Stimulated activated CD8-positive, alpha-beta memory T cell treated with anti-CD3 and anti-CD28 coated beads, Interleukin-15, amount 100 ng/mL, for 4 hours (primary cell): ENCODE data around the gene TMEM202.
"Not testable (repeated sequence)": the region's sequence is repeated elsewhere in the genome, so short reads cannot be mapped to it uniquely, and the experiment has no call there.

ENCODE experiments used
- DNase-seq, 2 donors: peaks; one replicate each; pipeline ENCODE4 v3.0.0-alpha.2; 2020; ENCODE audit warnings: low read depth in 2 of 2

Gene TMEM202

DNA sequence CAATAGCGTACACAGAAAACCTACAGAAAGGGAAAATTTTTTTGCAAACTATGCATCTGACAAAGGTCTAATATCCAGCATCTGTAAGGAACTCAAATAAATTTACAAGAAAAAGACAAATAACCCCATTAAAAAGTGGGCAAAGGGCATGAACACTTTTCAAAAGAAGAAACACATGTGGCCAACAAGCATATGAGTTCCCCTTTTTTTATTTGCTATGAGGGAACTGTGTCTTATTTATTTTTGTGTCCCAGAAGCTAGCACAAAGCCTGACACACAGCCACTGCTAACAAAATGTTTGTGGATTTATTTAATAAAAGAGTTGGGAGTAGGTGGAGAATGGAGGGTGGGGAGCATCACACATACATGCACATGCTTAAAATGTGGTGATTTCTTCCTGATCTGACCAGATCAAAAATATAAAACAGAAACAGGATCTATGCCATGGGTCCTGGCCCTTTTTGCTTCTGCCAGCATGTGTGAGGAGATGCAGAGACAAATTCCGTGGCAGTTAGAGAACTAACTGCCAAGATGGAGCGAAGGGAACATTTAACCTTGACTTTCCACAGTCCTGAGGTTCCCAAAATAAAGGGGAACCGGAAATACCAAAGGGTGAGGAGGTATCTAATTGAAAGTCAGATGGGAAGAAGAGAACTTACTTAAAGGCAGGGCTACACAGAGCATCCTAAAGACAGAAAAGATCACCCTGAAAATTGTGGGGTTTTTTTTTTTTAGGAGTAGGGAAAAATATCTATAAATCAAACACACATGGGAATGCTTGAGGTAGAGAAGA, at the start of gene TMEM202:
Gene TMEM202, plus strand, starts transcription at position 510 of the 793 bp plus-strand sequence. Its CDS starts 22 bp downstream, at position 532.
- no peak for DNase-seq

DNA sequence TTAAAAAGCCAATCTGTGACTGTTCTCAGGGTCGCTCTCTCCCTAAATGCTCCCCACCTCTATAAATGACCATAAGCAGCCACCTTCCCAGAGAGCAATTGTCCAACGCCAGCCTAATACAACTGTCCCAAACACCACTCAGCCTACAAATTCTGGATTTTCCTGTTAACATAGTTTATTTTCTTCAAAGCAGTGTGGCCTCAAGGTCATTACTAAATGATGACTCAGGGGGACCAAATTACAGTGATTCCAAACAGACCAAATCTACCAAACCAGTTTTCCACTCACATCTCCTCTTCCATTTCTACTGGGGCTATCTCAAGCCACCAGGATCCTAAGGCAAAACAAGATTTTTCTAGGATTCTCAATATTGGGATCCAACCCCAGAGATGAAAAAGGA, 44.8 kb upstream of the TMEM202 start:
- DNase-seq, result no peak

DNA sequence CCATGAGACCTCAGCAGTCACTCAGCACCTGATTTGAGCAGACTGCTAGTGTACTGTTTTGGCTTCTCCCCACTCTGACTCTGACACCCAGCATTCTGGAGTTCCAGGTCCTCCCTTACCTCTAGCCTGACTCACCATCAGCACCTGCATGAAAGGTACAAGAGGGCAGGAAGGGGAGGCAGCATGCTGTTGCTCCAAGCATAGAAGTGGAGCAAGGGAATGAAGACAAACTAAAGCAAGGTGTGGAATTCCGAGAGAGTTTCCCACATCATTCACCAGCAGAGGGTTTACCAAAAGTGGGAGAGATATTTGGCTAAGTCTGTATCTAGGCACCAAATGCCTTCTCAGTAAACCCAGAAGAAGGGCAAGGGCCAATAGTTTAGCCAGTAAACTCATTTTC, 43.6 kb upstream of the TMEM202 start:
- no peak for DNase-seq

- no peak for DNase-seq
These were observed 40.0 kb upstream of the TMEM202 start for GRCh38 chr15:72358121-72358520.

DNA sequence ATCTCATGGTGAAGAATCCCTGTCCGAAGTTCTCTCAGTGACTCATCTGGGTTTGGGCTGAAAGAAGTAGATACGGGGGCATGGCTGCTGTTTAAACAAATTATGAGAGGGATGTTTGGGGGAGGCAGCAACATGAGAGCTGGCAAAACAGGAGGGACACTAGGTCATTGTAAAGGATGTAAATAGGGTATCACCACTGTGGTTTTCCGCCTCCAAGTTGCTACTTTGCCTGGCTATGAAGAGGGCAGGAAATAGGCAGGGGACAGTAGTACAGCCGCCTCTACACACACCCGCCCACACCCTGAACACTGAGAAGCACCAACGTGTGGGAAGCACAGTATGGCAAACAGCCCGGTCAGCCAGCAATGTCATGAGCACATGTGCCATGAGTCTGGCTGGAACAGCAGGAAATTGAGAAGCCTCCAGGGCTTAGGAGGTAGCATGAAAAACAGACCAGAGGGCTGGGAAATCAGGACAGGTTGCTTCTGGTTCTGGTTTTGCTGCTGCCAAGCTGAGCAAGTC, 39.4 kb upstream of the TMEM202 start:
- no peak for DNase-seq

DNA sequence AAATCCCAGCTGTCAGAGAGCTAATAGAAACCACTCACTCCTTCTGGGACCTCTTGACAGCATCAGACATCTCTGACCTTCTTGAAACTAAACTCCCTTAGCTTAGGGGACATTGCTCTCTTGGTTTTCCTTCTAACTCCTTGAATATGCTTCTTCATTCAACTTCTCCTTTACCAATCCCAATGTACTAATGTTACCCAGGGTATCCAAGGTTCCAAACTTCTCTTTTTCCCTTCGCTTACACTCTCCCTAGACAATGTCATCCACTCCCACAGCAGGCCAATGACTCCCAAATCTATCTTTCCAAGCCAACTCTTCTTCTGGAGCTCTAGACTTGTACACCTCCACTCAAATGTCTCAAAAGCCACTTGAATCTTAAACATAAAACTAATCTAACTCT, 36.9 kb upstream of the TMEM202 start:
- DNase-seq, result no peak

DNA sequence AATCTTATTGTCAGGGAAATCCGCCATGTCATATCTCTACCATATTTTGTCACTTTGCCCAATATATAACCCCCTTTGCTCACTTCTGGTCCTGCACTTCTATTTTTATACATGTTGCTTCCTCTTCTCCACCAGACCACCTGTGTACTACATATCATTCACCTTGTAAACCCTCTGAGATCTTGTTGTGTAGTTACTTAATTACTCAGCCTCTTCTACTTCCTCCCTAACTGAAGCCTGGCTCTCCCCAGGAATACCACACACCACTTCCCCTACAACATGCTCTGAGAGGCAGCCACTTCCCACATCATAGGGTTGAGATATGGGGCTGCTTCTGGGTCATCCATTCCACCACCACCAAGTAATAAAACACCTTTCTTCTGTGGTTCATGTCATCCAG, 32.3 kb upstream of the TMEM202 start:
- no peak for DNase-seq

DNA sequence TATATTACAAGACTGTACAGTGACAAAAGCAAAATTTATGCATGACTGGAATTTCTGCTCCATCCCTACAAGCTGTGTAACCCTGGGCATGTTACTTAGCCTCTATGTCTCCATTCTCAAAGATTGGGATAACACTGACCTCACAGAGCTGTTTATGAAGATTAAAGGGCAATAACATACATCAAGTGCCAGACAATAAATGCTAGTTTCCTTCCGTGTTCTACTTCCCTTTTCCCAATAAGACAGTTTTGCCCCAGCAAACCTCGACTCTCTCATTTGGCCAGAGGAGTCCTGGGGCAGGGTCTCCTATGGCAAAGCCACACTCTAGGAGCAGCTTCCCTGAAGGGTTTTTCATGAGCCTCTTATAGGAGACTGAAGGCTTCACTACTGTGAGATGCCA, 29.8 kb upstream of the TMEM202 start:
- DNase-seq, result no peak

DNA sequence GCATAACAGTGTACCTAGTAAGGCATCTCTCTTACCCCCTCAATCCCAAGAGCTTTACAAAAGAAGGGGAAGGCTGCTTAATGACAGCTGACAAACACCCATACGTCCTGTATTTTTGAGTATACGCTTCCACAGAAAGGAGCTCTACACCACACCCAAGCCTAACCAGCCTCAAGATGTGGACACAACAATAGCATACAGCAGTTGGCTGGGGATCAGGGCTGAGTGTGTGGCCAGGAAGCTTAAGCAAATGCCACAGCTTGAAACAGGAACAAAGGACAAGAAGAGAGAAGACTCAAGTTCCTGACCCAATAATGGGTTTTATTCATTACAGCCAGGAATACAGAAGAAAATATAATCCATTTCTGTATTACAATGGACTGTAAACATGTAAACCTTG, 29.2 kb upstream of the TMEM202 start:
- no peak for DNase-seq

DNA sequence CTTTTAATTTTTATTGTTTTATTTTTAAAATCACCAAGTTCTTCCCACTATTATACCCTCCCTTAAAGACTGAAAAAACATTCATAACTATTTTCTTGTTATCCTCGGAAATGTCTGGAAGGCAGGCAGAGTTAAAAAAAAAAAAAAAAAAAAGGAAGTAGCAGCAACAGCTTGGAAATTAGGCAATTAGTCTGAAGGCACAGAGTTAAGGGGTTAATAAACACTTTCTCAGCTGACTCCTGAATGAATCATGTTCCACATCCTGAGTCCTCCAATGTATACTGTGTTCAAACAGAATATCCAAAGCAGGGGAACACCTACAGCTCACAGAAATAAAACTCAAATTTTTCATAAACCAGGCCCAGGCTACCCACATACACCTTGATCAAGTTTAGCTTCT, 28.1 kb upstream of the TMEM202 start:
- DNase-seq, result no peak

GRCh38 chr15:72372361-72372760, 25.7 kb upstream of the TMEM202 start:
- DNase-seq, result no peak

- no peak for DNase-seq
These were observed 22.6 kb upstream of the TMEM202 start for GRCh38 chr15:72375501-72375845.

DNA sequence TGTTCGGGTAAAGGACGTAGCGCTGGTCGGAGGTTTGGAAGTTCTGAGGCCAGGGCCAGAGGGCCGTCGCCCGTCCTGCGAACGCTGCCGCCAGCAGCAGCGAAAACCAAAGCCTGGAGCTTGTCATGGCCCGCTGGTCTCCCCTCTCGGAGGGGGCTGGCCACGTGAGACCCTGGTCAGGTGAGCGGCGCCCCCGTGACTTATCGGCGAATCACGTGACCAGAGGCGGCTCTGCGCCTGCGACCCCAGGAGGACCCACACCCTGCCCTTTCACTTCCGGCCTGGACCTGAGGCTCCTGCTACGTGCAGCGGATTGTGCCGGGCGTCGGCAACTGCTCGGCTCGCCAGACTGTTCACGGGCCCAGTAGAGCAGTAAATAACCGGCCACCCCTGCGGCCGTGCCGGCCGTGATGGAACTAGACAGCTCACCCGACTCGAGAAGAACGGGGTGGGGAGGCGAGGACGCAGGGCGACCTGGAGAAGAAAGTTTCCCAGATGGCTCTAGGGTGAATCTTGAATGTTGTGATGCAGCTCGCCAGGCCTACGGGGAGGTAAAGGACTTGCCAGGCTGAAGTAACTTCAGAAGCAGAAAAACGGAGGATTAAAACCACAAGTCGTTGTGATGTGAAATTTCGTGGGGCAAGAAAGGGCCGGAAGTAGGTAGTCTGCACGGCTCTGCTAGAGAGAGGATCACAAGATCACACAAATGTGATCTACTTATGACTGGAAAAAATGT, 22.1 kb upstream of the TMEM202 start, which contains the start of gene HEXA:
Gene HEXA, minus strand, starts transcription at position 169 of the 736 bp plus-strand sequence. Its CDS starts 42 bp downstream, at position 127.
- DNase-seq, result peak; percentile 81 to 88

- no peak for DNase-seq
These were observed 20.8 kb upstream of the TMEM202 start for GRCh38 chr15:72377331-72377730.

- not testable (repeated sequence) for DNase-seq
These were observed 19.0 kb upstream of the TMEM202 start for GRCh38 chr15:72379106-72379505.

GRCh38 chr15:72379856-72380430, 18.2 kb upstream of the TMEM202 start:
- no peak for DNase-seq

- DNase-seq, result no peak
These were observed 17.4 kb upstream of the TMEM202 start for GRCh38 chr15:72380743-72381142.

DNA sequence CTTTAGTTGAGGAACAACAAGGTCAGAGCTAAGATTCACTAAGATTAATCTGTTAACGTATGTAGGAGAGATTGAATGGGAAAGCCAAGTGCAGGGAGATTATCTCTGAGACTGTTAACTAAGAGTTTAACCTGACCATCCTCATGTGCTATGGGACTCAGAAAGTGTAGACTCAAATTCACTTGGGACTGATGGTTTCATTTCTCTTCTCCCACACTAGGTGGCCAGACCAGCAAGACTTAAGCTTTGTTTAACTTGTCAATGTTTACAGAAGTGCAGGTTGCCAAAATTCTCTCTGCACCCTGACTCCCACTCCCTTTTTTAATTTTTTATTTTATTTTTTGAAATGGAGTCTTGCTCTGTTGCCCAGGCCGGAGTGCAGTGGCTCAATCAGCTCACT, 16.0 kb upstream of the TMEM202 start:
- no peak for DNase-seq

- no peak for DNase-seq
These were observed 10.4 kb upstream of the TMEM202 start for GRCh38 chr15:72387741-72388140.

GRCh38 chr15:72389231-72389630, 8.9 kb upstream of the TMEM202 start:
- DNase-seq, result no peak

DNA sequence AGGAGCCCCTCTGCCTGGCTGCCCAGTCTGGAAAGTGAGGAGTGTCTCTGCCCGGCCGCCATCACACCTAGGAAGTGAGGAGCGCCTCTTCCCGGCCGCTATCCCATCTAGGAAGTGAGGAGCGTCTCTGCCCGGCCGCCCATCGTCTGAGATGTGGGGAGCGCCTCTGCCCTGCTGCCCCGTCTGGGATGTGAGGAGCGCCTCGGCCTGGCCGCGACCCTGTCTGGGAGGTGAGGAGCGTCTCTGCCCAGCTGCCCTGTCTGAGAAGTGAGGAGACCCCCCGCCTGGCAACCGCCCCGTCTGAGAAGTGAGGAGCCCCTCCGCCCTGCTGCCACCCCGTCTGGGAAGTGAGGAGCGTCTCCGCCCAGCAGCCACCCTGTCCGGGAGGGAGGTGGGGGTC, 1.8 kb upstream of the TMEM202 start:
- DNase-seq, result not testable (repeated sequence)

DNA sequence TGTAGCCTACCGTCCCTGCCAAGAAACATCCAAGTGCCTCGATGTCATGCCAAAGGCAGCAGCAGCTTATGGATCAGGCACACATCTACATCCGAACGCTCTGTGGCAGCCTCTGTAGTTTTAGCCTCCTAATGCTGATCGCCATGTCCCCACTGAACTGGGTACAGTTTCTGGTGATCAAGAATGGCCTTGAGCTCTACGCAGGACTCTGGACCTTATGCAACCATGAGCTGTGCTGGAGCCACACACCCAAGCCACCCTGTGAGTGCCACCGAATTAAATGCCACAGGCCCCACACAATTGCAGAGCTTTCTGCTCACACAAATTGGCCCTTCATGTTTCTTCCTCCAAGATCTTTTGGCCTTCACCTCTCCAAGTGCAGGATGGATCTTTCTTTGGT, 543 bp downstream of the TMEM202 start:
- DNase-seq, result no peak

DNA sequence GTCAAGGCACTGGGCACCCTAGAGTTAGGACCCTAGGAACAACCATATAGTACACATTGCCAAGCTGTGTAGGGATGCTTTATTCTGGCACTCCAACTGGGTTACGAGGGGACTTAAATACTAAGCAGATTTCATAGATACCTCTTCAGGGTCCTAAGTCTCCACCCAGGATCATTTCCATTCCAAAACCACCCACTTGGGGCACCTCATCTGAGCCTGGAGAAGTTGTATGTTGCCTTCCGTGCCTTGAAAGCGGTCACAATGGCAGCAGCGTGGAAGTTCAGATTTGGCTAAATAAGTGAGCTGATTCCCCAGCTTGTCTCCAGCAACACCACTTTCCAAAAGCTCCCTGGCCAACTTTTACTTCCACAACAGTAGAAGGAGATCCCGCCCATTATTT, 4.6 kb downstream of the TMEM202 start:
- DNase-seq, result no peak
